HL-60 (cell line): Measurements from ENCODE around the gene IGFN1.

Experiments used
- DNase-seq, 2 experiments: peaks; one replicate each; pipeline ENCODE4 v3.0.0-alpha.2; 2010 to 2020; ENCODE audit warnings: low read depth in 1 of 2, low spot score in 1 of 2
- H3K27ac ChIP-seq: fragments of 250-450 bp; sonication (Bioruptor Pico); replicated peaks from 2 replicates; pipeline ENCODE4 v1.5.1; 2020; ENCODE audit warnings: mild to moderate bottlenecking, moderate library complexity
- H3K27me3 ChIP-seq: fragments of 250-450 bp; sonication (Bioruptor Pico); 2 replicates; pipeline ENCODE4 v1.5.1; 2021; ENCODE audit warnings: mild to moderate bottlenecking, moderate library complexity; ENCODE audit not compliant: insufficient read depth, poor library complexity, severe bottlenecking
- H3K4me3 ChIP-seq: replicated peaks from 2 replicates; pipeline ENCODE4 v1.5.1; 2011; ENCODE audit warnings: mild to moderate bottlenecking, control low read depth, low read length; ENCODE audit not compliant: insufficient read depth
- CTCF ChIP-seq: IDR thresholded peaks from one replicate; pipeline ENCODE4 v1.5.1; 2011; ENCODE audit warnings: low read length, control low read depth, inconsistent platforms; ENCODE audit not compliant: insufficient read depth
- GABPA ChIP-seq: IDR thresholded peaks from 2 replicates; pipeline ENCODE4 v1.6.1; 2012; ENCODE audit warnings: low read depth
- POLR2AphosphoS5 ChIP-seq: IDR thresholded peaks from 2 replicates; pipeline ENCODE4 v1.6.1; 2012; ENCODE audit warnings: low read depth
- REST ChIP-seq: IDR thresholded peaks from 2 replicates; pipeline ENCODE4 v1.6.1; 2012; ENCODE audit warnings: low read depth; ENCODE audit not compliant: insufficient replicate concordance
- SPI1 ChIP-seq: IDR thresholded peaks from 2 replicates; pipeline ENCODE4 v1.6.1; 2012; ENCODE audit warnings: low read depth, mild to moderate bottlenecking, borderline replicate concordance

IGFN1 gene

GRCh38 chr1:201180141-201180540 is 10.5 kb upstream of the IGFN1 start:
- no peak for TF ChIP-seq REST
- no peak for TF ChIP-seq CTCF
- TF ChIP-seq SPI1, result no peak
- no peak for TF ChIP-seq POLR2AphosphoS5
- TF ChIP-seq GABPA, result no peak
- Histone ChIP-seq H3K27me3 (no peaks in the 10 kb centered on the region), H3K4me3 (no peak overlapping the region), H3K27ac (no peak overlapping the region)
- DNase-seq, result no peak

GRCh38 chr1:201180901-201181300 is 9.7 kb upstream of the IGFN1 start:
- DNase-seq, result no peak
- no peak for TF ChIP-seq POLR2AphosphoS5
- Histone ChIP-seq H3K27ac (no peak overlapping the region), H3K27me3 (no peaks in the 10 kb centered on the region), H3K4me3 (no peak overlapping the region)

GRCh38 chr1:201181323-201181722 is 9.3 kb upstream of the IGFN1 start:
- Histone ChIP-seq H3K27ac (no peak overlapping the region), H3K27me3 (no peaks in the 10 kb centered on the region), H3K4me3 (no peak overlapping the region)
- TF ChIP-seq GABPA, result no peak
- no peak for TF ChIP-seq REST
- no peak for TF ChIP-seq POLR2AphosphoS5
- no peak for TF ChIP-seq CTCF
- TF ChIP-seq SPI1, result 0 out of 2 replicates have a peak, but pooled peaks have one; percentile 14
- no peak for DNase-seq

GRCh38 chr1:201181726-201182125 is 8.9 kb upstream of the IGFN1 start:
- H3K27me3 ChIP-seq, result no peaks in the 10 kb centered on the region
- H3K27ac ChIP-seq, result no peak overlapping the region
- no peak overlapping the region for H3K4me3 ChIP-seq
- DNase-seq, result no peak
- TF ChIP-seq POLR2AphosphoS5 (no peak), CTCF (no peak), SPI1 (no peak), GABPA (no peak), REST (no peak)
